SJCRH30 (cell line): Measurements from ENCODE around the gene HOXB2. TPM values are rescaled to one million over a fixed set of nuclear protein-coding genes. Genes with fewer than 3 reads are reported as not detected.

ENCODE experiments used
- DNase-seq, 2 experiments: peaks; one replicate each; pipeline ENCODE4 v3.0.0-alpha.2; 2015 to 2020
- H3K27ac ChIP-seq: fragments of 250-450 bp; sonication (Bioruptor Pico); 2 replicates; pipeline ENCODE4 v1.5.1; 2020; ENCODE audit warnings: mild to moderate bottlenecking, moderate library complexity
- H3K27me3 ChIP-seq: fragments of 250-450 bp; sonication (Bioruptor Pico); 2 replicates; pipeline ENCODE4 v1.5.1; 2020; ENCODE audit warnings: mild to moderate bottlenecking, moderate library complexity
- H3K36me3 ChIP-seq: fragments of 250-450 bp; sonication (Bioruptor Pico); 2 replicates; pipeline ENCODE4 v1.5.1; 2020; ENCODE audit warnings: mild to moderate bottlenecking, moderate library complexity
- H3K4me1 ChIP-seq: fragments of 250-450 bp; sonication (Bioruptor Pico); 2 replicates; pipeline ENCODE4 v1.5.1; 2020; ENCODE audit warnings: mild to moderate bottlenecking, moderate library complexity
- H3K4me3 ChIP-seq: fragments of 250-450 bp; sonication (Bioruptor Pico); 2 replicates; pipeline ENCODE4 v1.5.1; 2020; ENCODE audit warnings: mild to moderate bottlenecking, moderate library complexity
- H3K9me3 ChIP-seq: fragments of 250-450 bp; sonication (Bioruptor Pico); replicated peaks from 2 replicates; pipeline ENCODE4 v1.5.1; 2020; ENCODE audit warnings: mild to moderate bottlenecking, moderate library complexity
- total RNA-seq: library from RNA; depleted of rRNA; stranded (reverse); fragments of >200 nt; shearing (Covaris generic); gene quantifications from 2 replicates; pipeline ENCODE4 v1.2.3, GENCODE V29; 2014

The HOXB2 gene
- total RNA-seq, 1 experiment from 2014 or later: 7.6 TPM

- peaks cover 9% of the 10 kb centered on the region; the same call in 1 of the 2 replicates for H3K36me3 ChIP-seq
- no peak for DNase-seq
- no peaks in the 10 kb centered on the region for H3K27me3 ChIP-seq
- peak overlapping the region; percentile 0; the same call in 1 of the 2 replicates for H3K4me3 ChIP-seq
- H3K4me1 ChIP-seq: peaks cover 14% of the 10 kb centered on the region
- no peaks in the 10 kb centered on the region for H3K9me3 ChIP-seq
- no peak overlapping the region for H3K27ac ChIP-seq
Observed at GRCh38 chr17:48546924-48547807, 2.3 kb upstream of the HOXB2 start.

GRCh38 chr17:48546137-48546923 is 1.4 kb upstream of the HOXB2 start:
- peaks cover under 1% of the 10 kb centered on the region; the same call in 1 of the 2 replicates for H3K36me3 ChIP-seq
- H3K4me3 ChIP-seq: peak overlapping the region; percentile 0; the same call in 1 of the 2 replicates
- H3K27ac ChIP-seq: no peak overlapping the region
- peak; percentile 22 to 51 for DNase-seq
- H3K27me3 ChIP-seq: no peaks in the 10 kb centered on the region
- H3K4me1 ChIP-seq: peaks cover 14% of the 10 kb centered on the region
- no peaks in the 10 kb centered on the region for H3K9me3 ChIP-seq

GRCh38 chr17:48545539-48545938 is 630 bp upstream of the HOXB2 start:
- H3K36me3 ChIP-seq: no peaks in the 10 kb centered on the region
- peaks cover 19% of the 10 kb centered on the region for H3K4me1 ChIP-seq
- no peaks in the 10 kb centered on the region for H3K27me3 ChIP-seq
- no peak for DNase-seq
- H3K4me3 ChIP-seq: peak overlapping the region; percentile 88
- H3K9me3 ChIP-seq: no peaks in the 10 kb centered on the region
- H3K27ac ChIP-seq: peak overlapping the region; percentile 90

- Histone ChIP-seq H3K4me3 (peak overlapping the region; percentile 88), H3K27me3 (no peaks in the 10 kb centered on the region), H3K36me3 (no peaks in the 10 kb centered on the region), H3K27ac (peak overlapping the region; percentile 90), H3K4me1 (peaks cover 19% of the 10 kb centered on the region), H3K9me3 (no peaks in the 10 kb centered on the region)
- DNase-seq: peak; percentile 66 to 68
Observed at GRCh38 chr17:48544349-48545021, 424 bp downstream of the HOXB2 start.

- no peak for DNase-seq
- Histone ChIP-seq H3K9me3 (no peaks in the 10 kb centered on the region), H3K27ac (peak overlapping the region; percentile 90), H3K4me3 (peak overlapping the region; percentile 88), H3K4me1 (peaks cover 19% of the 10 kb centered on the region), H3K36me3 (no peaks in the 10 kb centered on the region), H3K27me3 (no peaks in the 10 kb centered on the region)
Observed at GRCh38 chr17:48543854-48544348, 1.0 kb downstream of the HOXB2 start.

GRCh38 chr17:48543107-48543853 is 1.6 kb downstream of the HOXB2 start:
- peak overlapping the region; percentile 88 for H3K4me3 ChIP-seq
- peak overlapping the region; percentile 90 for H3K27ac ChIP-seq
- H3K4me1 ChIP-seq: peaks cover 19% of the 10 kb centered on the region
- no peaks in the 10 kb centered on the region for H3K36me3 ChIP-seq
- DNase-seq: peak; percentile 65 to 69
- H3K27me3 ChIP-seq: no peaks in the 10 kb centered on the region
- no peaks in the 10 kb centered on the region for H3K9me3 ChIP-seq

- no peaks in the 10 kb centered on the region for H3K36me3 ChIP-seq
- H3K27me3 ChIP-seq: no peaks in the 10 kb centered on the region
Observed at GRCh38 chr17:48542698-48543106, 2.2 kb downstream of the HOXB2 start.

GRCh38 chr17:48542114-48542656 is 2.7 kb downstream of the HOXB2 start:
- H3K4me1 ChIP-seq: peaks cover 15% of the 10 kb centered on the region
- no peaks in the 10 kb centered on the region for H3K27me3 ChIP-seq
- H3K27ac ChIP-seq: peak overlapping the region; percentile 90
- H3K36me3 ChIP-seq: no peaks in the 10 kb centered on the region
- H3K9me3 ChIP-seq: no peaks in the 10 kb centered on the region
- H3K4me3 ChIP-seq: peak overlapping the region; percentile 88
- peak; percentile 42 to 49 for DNase-seq

More at GRCh38 chr17:48542698-48543106, 2.2 kb downstream of the HOXB2 start:
- no peaks in the 10 kb centered on the region for H3K9me3 ChIP-seq
- H3K4me3 ChIP-seq: peak overlapping the region; percentile 88
- peak overlapping the region; percentile 90; the same call in 1 of the 2 replicates for H3K27ac ChIP-seq
- peaks cover 19% of the 10 kb centered on the region for H3K4me1 ChIP-seq
- DNase-seq: no peak

- peak; percentile 56 to 69 for DNase-seq
Observed at GRCh38 chr17:48541577-48542113, 3.3 kb downstream of the HOXB2 start.

GRCh38 chr17:48541036-48541576 is 3.8 kb downstream of the HOXB2 start:
- Histone ChIP-seq H3K27ac (peak overlapping the region; percentile 90), H3K36me3 (no peaks in the 10 kb centered on the region), H3K27me3 (no peaks in the 10 kb centered on the region), H3K9me3 (no peaks in the 10 kb centered on the region), H3K4me1 (peaks cover 21% of the 10 kb centered on the region), H3K4me3 (peak overlapping the region; percentile 88)
- DNase-seq: peak in 1 of 2 experiments; percentile 40

More at GRCh38 chr17:48541577-48542113, 3.3 kb downstream of the HOXB2 start:
- Histone ChIP-seq H3K4me3 (peak overlapping the region; percentile 88), H3K36me3 (no peaks in the 10 kb centered on the region), H3K27ac (peak overlapping the region; percentile 90), H3K9me3 (no peaks in the 10 kb centered on the region), H3K4me1 (peaks cover 18% of the 10 kb centered on the region), H3K27me3 (no peaks in the 10 kb centered on the region)

- no peaks in the 10 kb centered on the region for H3K36me3 ChIP-seq
- H3K27ac ChIP-seq: no peak overlapping the region
- no peak for DNase-seq
- no peak overlapping the region for H3K4me3 ChIP-seq
- no peaks in the 10 kb centered on the region for H3K9me3 ChIP-seq
- no peaks in the 10 kb centered on the region for H3K27me3 ChIP-seq
- peaks cover 15% of the 10 kb centered on the region for H3K4me1 ChIP-seq
Observed at GRCh38 chr17:48540213-48540612, 4.7 kb downstream of the HOXB2 start.

- H3K9me3 ChIP-seq: no peaks in the 10 kb centered on the region
- H3K4me1 ChIP-seq: peaks cover 13% of the 10 kb centered on the region
- H3K36me3 ChIP-seq: no peaks in the 10 kb centered on the region
- no peak overlapping the region for H3K27ac ChIP-seq
- no peak for DNase-seq
- no peaks in the 10 kb centered on the region for H3K27me3 ChIP-seq
- no peak overlapping the region for H3K4me3 ChIP-seq
Observed at GRCh38 chr17:48539177-48539576, 5.7 kb downstream of the HOXB2 start.

- H3K27ac ChIP-seq: no peak overlapping the region
- DNase-seq: no peak
Observed at GRCh38 chr17:48537316-48537715, 7.6 kb downstream of the HOXB2 start.

More at GRCh38 chr17:48537316-48537715, 7.6 kb downstream of the HOXB2 start:
- no peaks in the 10 kb centered on the region for H3K27me3 ChIP-seq
- H3K4me1 ChIP-seq: peaks cover 13% of the 10 kb centered on the region
- no peaks in the 10 kb centered on the region for H3K9me3 ChIP-seq
- no peak overlapping the region for H3K4me3 ChIP-seq
- H3K36me3 ChIP-seq: no peaks in the 10 kb centered on the region
